Urinary bladder (tissue), 2 donors: Measurements from ENCODE around the gene GARIN3. TPM values are rescaled to one million over a fixed set of nuclear protein-coding genes. Genes with fewer than 3 reads are reported as not detected.

Source experiments
- polyA plus RNA-seq: library from polyadenylated mRNA; stranded (reverse); fragments of 200-250 nt; gene quantifications from one replicate; pipeline ENCODE4 v1.2.3, GENCODE V29; 2013
- total RNA-seq: library from RNA; depleted of rRNA; stranded (reverse); fragments of >200 nt; gene quantifications from one replicate; pipeline ENCODE4 v1.2.3, GENCODE V29; 2014
- donor health status: healthy.

The GARIN3 gene
- total and polyA plus RNA-seq, 2 donors = not detected

Other genes starting within 250 kb of the GARIN3 start
- 1.7 TPM for gene TIMD4, start 203.0 kb downstream of the GARIN3 start, total RNA-seq
- 0.19 TPM for gene TIMD4, start 203.0 kb downstream of the GARIN3 start, polyA plus RNA-seq
- 0.90 TPM for gene HAVCR1, start 107.1 kb downstream of the GARIN3 start, total RNA-seq
- gene HAVCR1, start 107.1 kb downstream of the GARIN3 start, polyA plus RNA-seq = 0.08 TPM
- gene HAVCR2, start 57.2 kb downstream of the GARIN3 start, total RNA-seq = 8.7 TPM
- gene HAVCR2, start 57.2 kb downstream of the GARIN3 start, polyA plus RNA-seq = 3.8 TPM
- 20.3 TPM for gene MED7, start 23.4 kb downstream of the GARIN3 start, total RNA-seq
- 12.7 TPM for gene MED7, start 23.4 kb downstream of the GARIN3 start, polyA plus RNA-seq
- 1.1 TPM for gene ITK, start 14.6 kb upstream of the GARIN3 start, total RNA-seq
- 1.6 TPM for gene ITK, start 14.6 kb upstream of the GARIN3 start, polyA plus RNA-seq
- gene CYFIP2, start 99.9 kb upstream of the GARIN3 start, total RNA-seq = 43.7 TPM
- gene CYFIP2, start 99.9 kb upstream of the GARIN3 start, polyA plus RNA-seq = 64.7 TPM